HepG2 (cell line): ENCODE results near the gene SLC35F6. TPM values are rescaled to one million over a fixed set of nuclear protein-coding genes. Genes with fewer than 3 reads are reported as not detected.

Experiments used
- BRD4 ChIP-seq: sonication (generic); formaldehyde crosslinking; IDR thresholded peaks from 2 replicates; pipeline ENCODE4 v1.4.0; 2020; ENCODE audit warnings: missing genetic modification reagents
- HNRNPK ChIP-seq: fragments of 200-400 bp; formaldehyde crosslinking; IDR thresholded peaks from 2 replicates; pipeline ENCODE4 v1.6.1; 2018; ENCODE audit warnings: low read length, low read depth, moderate library complexity, mild to moderate bottlenecking; ENCODE audit not compliant: poor library complexity, severe bottlenecking
- JUND ChIP-seq: sonication (generic); formaldehyde crosslinking; IDR thresholded peaks from 2 replicates; pipeline ENCODE4 v1.8.0; 2022; ENCODE audit warnings: mild to moderate bottlenecking, missing genetic modification reagents
- KLF12 ChIP-seq: sonication (generic); formaldehyde crosslinking; IDR thresholded peaks from 2 replicates; pipeline ENCODE4 v1.4.0; 2020; ENCODE audit warnings: missing genetic modification reagents, borderline replicate concordance
- NFIB ChIP-seq: sonication (generic); formaldehyde crosslinking; IDR thresholded peaks from 2 replicates; pipeline ENCODE4 v1.9.0; 2021; ENCODE audit warnings: missing genetic modification reagents, mild to moderate bottlenecking, borderline replicate concordance
- SCMH1 ChIP-seq: sonication (generic); formaldehyde crosslinking; IDR thresholded peaks from 2 replicates; pipeline ENCODE4 v1.9.0; 2021; ENCODE audit warnings: missing genetic modification reagents, mild to moderate bottlenecking, borderline replicate concordance
- SMAD3 ChIP-seq: sonication (generic); formaldehyde crosslinking; IDR thresholded peaks from 2 replicates; pipeline ENCODE4 v1.4.0; 2020; ENCODE audit warnings: missing genetic modification reagents
- SPEN ChIP-seq: sonication (generic); formaldehyde crosslinking; IDR thresholded peaks from 2 replicates; pipeline ENCODE4 v1.5.1; 2020; ENCODE audit warnings: low read depth, mild to moderate bottlenecking, missing genetic modification reagents
- ZBTB7A ChIP-seq: sonication (generic); formaldehyde crosslinking; IDR thresholded peaks from 2 replicates; pipeline ENCODE4 v1.8.0; 2022; ENCODE audit warnings: mild to moderate bottlenecking, missing genetic modification reagents
- ZEB1 ChIP-seq: IDR thresholded peaks from 2 replicates; pipeline ENCODE4 v1.6.1; 2012; ENCODE audit warnings: mild to moderate bottlenecking, low read depth, inconsistent platforms; ENCODE audit not compliant: insufficient replicate concordance
- ZFP62 ChIP-seq: sonication (generic); formaldehyde crosslinking; IDR thresholded peaks from 2 replicates; pipeline ENCODE4 v1.4.0; 2020; ENCODE audit warnings: missing genetic modification reagents
- ZFP90 ChIP-seq: sonication (generic); formaldehyde crosslinking; IDR thresholded peaks from 2 replicates; pipeline ENCODE4 v1.8.0; 2022; ENCODE audit warnings: missing genetic modification reagents, mild to moderate bottlenecking, inconsistent platforms, borderline replicate concordance
- ZNF282 ChIP-seq: fragments of 450-650 bp; IDR thresholded peaks from 2 replicates; pipeline ENCODE4 v1.6.1; 2018; ENCODE audit not compliant: partially characterized antibody
- ZNF547 ChIP-seq: sonication (generic); formaldehyde crosslinking; IDR thresholded peaks from 2 replicates; pipeline ENCODE4 v1.5.1; 2020; ENCODE audit warnings: mild to moderate bottlenecking, missing genetic modification reagents
- ZNF550 ChIP-seq: sonication (generic); formaldehyde crosslinking; IDR thresholded peaks from 2 replicates; pipeline ENCODE4 v1.4.0; 2020; ENCODE audit warnings: mild to moderate bottlenecking, missing genetic modification reagents, borderline replicate concordance
- ZNF605 ChIP-seq: sonication (generic); formaldehyde crosslinking; IDR thresholded peaks from 2 replicates; pipeline ENCODE4 v1.8.0; 2022; ENCODE audit warnings: mild to moderate bottlenecking, missing genetic modification reagents
- ZNF879 ChIP-seq: sonication (generic); formaldehyde crosslinking; IDR thresholded peaks from 2 replicates; pipeline ENCODE4 v1.8.1; 2023; ENCODE audit warnings: missing genetic modification reagents
- polyA plus RNA-seq, 8 experiments: library from polyadenylated mRNA; depleted of rRNA in 3 of 8; stranded (reverse) in 7 of 8; unstranded in 1 of 8; fragments of >200 nt; fragmentation: Illumina TruSeq in 4 of 8; extraction: Trizol in 4 of 8; gene quantifications; 2 replicates each; pipeline versions ENCODE4 v1.2.1 to v1.2.3, GENCODE V29; 2011 to 2016; ENCODE audit warnings: low read depth in 4 of 8, missing spikeins in 1 of 8, mixed read lengths in 1 of 8; ENCODE audit not compliant: insufficient read depth in 1 of 8
- total RNA-seq, 5 experiments: library from RNA; depleted of rRNA; stranded (reverse); fragments of >200 nt; fragmentation: Illumina TruSeq; extraction: Trizol; gene quantifications; 2 replicates each; pipeline ENCODE4 v1.2.3, GENCODE V29; 2016; ENCODE audit warnings: low read depth in 1 of 5
- TF ChIP-seq, protein P1 (sequence below): fragments of 450-650 bp; IDR thresholded peaks from 2 replicates; pipeline ENCODE4 v1.6.1; 2017; ENCODE audit warnings: mild to moderate bottlenecking
- TF ChIP-seq, protein P2 (sequence below): sonication (generic); formaldehyde crosslinking; IDR thresholded peaks from 2 replicates; pipeline ENCODE4 v1.5.1; 2020; ENCODE audit warnings: mild to moderate bottlenecking, missing genetic modification reagents, moderate library complexity
- TF ChIP-seq, protein P3 (sequence below): sonication (generic); formaldehyde crosslinking; IDR thresholded peaks from 2 replicates; pipeline ENCODE4 v1.5.1; 2020; ENCODE audit warnings: missing genetic modification reagents, mild to moderate bottlenecking, borderline replicate concordance

SLC35F6 gene
- total and polyA plus RNA-seq, 2 of the 13 experiments (the other 11 are each of a cell fraction or from before 2014, with no cell fraction given): 15.2 to 21.2 TPM

DNA sequence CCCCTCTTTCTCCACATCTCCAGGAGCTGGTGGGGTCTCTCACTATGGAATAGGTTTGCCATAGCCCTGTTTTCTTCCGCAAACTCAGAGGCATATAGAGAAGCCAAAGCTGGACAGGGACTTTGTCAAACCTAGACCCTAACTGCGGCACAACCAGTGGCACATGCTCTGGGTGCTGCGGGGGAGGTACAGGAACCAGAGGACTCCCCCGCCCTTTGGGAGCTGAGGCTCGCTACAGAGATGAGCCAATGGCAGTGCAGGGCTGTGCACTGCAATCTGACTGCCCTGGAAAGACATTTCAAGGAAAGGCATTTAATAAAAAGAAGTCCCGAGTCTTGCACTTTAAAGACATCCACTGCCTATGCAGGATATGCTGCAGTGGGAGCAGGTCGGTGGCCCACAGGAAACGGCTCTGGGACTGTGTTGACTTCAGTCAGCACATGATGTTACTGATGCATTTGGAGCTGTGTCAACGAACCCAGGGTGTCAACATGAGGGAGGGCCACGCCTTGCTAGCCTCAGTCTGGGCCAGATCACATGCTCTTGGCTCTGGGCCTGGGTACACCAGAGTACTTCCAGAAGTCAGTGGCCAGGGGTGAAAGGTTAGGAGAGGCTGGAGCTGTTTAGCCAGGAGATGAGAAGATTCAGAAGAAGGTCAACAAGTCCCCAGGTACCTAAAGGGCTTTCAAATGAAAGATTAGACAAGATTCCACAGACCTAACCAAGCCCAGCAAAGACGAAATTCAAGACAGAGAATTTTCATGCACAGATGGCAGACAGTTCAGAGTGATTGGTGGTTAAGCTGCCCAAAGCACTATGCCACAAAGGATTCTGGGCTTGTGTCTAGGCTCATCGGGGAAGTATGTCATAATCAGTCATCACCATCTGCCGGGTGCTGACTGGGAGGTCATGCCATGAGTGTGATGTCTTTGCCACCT lies 8.2 kb downstream of the SLC35F6 start (continued):
- TF ChIP-seq, protein P1, sequence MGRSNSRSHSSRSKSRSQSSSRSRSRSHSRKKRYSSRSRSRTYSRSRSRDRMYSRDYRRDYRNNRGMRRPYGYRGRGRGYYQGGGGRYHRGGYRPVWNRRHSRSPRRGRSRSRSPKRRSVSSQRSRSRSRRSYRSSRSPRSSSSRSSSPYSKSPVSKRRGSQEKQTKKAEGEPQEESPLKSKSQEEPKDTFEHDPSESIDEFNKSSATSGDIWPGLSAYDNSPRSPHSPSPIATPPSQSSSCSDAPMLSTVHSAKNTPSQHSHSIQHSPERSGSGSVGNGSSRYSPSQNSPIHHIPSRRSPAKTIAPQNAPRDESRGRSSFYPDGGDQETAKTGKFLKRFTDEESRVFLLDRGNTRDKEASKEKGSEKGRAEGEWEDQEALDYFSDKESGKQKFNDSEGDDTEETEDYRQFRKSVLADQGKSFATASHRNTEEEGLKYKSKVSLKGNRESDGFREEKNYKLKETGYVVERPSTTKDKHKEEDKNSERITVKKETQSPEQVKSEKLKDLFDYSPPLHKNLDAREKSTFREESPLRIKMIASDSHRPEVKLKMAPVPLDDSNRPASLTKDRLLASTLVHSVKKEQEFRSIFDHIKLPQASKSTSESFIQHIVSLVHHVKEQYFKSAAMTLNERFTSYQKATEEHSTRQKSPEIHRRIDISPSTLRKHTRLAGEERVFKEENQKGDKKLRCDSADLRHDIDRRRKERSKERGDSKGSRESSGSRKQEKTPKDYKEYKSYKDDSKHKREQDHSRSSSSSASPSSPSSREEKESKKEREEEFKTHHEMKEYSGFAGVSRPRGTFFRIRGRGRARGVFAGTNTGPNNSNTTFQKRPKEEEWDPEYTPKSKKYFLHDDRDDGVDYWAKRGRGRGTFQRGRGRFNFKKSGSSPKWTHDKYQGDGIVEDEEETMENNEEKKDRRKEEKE: no peak
- no peak for TF ChIP-seq ZNF547 (CRISPR knock-in tag)
- no peak for TF ChIP-seq ZNF550 (CRISPR knock-in tag)
- TF ChIP-seq SPEN: peak; percentile 55; the same call in 1 of the 2 replicates
- no peak for TF ChIP-seq ZNF282
- no peak for TF ChIP-seq SCMH1 (CRISPR knock-in tag)
- TF ChIP-seq ZNF605 (CRISPR knock-in tag): 0 out of 2 replicates have a peak, but pooled peaks have one; percentile 39
- no peak for TF ChIP-seq HNRNPK
- no peak for TF ChIP-seq KLF12 (CRISPR knock-in tag)
- no peak for TF ChIP-seq NFIB
- TF ChIP-seq, protein P2, sequence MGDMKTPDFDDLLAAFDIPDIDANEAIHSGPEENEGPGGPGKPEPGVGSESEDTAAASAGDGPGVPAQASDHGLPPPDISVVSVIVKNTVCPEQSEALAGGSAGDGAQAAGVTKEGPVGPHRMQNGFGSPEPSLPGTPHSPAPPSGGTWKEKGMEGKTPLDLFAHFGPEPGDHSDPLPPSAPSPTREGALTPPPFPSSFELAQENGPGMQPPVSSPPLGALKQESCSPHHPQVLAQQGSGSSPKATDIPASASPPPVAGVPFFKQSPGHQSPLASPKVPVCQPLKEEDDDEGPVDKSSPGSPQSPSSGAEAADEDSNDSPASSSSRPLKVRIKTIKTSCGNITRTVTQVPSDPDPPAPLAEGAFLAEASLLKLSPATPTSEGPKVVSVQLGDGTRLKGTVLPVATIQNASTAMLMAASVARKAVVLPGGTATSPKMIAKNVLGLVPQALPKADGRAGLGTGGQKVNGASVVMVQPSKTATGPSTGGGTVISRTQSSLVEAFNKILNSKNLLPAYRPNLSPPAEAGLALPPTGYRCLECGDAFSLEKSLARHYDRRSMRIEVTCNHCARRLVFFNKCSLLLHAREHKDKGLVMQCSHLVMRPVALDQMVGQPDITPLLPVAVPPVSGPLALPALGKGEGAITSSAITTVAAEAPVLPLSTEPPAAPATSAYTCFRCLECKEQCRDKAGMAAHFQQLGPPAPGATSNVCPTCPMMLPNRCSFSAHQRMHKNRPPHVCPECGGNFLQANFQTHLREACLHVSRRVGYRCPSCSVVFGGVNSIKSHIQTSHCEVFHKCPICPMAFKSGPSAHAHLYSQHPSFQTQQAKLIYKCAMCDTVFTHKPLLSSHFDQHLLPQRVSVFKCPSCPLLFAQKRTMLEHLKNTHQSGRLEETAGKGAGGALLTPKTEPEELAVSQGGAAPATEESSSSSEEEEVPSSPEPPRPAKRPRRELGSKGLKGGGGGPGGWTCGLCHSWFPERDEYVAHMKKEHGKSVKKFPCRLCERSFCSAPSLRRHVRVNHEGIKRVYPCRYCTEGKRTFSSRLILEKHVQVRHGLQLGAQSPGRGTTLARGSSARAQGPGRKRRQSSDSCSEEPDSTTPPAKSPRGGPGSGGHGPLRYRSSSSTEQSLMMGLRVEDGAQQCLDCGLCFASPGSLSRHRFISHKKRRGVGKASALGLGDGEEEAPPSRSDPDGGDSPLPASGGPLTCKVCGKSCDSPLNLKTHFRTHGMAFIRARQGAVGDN: peak; percentile 91
- TF ChIP-seq BRD4 (CRISPR knock-in tag): no peak
- TF ChIP-seq, protein P3, sequence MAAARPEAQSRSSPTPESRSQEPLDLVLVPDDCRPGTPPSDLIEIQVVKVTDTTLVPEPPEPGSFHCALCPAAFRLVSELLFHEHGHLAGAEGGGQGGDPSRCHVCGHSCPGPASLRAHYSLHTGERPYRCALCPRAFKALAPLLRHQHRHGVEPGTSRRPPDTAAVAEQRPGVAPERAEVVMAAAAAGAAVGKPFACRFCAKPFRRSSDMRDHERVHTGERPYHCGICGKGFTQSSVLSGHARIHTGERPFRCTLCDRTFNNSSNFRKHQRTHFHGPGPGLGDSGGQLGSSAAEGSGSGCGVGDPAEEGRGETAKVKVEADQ (CRISPR knock-in tag): no peak
- TF ChIP-seq SMAD3: no peak
- no peak for TF ChIP-seq ZNF879 (CRISPR knock-in tag)
- no peak for TF ChIP-seq ZFP90 (CRISPR knock-in tag)
- TF ChIP-seq ZBTB7A (CRISPR knock-in tag): no peak
- no peak for TF ChIP-seq ZEB1
- no peak for TF ChIP-seq ZFP62
- no peak for TF ChIP-seq JUND
